Measurements from ENCODE around the gene BCAN.

The BCAN gene

GRCh38 chr1:156700736-156701531, 59.0 kb downstream of the BCAN start:
- no peak for DNase-seq (ENCODE audit: low read depth)

GRCh38 chr1:156703336-156703735, 61.4 kb downstream of the BCAN start:
- DNase-seq (ENCODE audit: low read depth), result no peak

DNA sequence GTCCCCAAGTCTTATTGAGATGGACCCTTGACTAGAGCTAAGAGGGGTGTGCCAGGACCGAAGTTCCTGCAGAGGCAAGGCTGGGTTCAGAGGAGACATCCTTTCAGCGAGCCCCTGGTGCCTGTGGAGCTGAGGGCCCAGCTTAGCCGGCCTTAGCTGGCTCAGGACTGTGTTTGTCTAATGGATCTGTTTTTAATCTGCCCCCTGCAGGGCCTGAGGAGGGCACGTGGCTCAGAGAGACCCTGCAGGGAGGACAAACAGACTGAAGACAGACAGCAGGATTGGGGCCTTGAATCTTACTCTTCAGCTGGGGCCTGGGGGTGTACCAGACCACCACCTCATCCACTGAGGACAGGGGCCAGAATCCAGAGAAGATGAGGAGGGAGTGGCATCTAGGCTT, 61.8 kb downstream of the BCAN start:
- DNase-seq (ENCODE audit: low read depth), result no peak

- no peak for DNase-seq (ENCODE audit: low read depth)
Observed at GRCh38 chr1:156704166-156704711, 62.3 kb downstream of the BCAN start.

GRCh38 chr1:156704930-156705320, 63.0 kb downstream of the BCAN start:
- DNase-seq (ENCODE audit: low read depth), result no peak

GRCh38 chr1:156705321-156705917, 63.5 kb downstream of the BCAN start, which contains the start of gene CRABP2:
Gene CRABP2, minus strand, starts transcription at chr1:156705583. Its CDS starts 137 bp downstream, at chr1:156705446.
- no peak for DNase-seq (ENCODE audit: low read depth)

DNA sequence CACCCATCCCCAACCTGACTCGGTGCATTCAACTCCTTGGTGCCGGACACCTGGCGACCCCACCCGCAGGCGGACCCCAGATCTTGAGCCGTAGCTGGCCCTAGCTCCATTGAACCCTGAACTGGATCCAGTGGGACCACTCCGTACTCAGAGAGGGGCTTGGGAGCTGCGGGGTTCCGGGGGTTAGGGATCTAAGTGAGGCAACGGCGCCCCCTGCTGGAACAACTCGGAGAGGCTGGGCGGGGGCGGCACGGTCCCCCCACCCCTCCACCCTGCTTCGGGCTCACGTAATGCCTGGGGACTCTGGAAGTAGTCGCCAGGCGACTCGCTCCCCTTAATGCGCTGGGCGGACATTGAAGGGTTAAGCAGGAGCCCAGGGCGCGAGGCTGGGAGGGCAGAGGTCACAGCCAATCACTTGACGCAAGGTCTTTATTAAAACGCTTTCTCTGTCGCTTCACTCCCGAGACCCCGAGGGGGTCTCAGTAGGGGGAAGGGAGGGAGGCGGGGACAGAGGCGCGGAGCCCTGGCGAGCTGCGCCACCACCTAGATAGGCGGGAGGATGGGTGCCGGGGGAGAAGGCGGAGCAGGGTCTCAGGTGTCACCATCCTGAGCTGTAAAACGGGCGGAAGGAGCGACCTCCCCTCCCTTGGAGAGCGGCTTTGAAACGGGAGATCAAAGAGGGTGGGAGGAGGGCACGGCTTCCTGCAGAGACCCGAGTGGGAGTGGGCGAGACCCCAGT, 64.2 kb downstream of the BCAN start:
- no peak for DNase-seq (ENCODE audit: low read depth)

DNA sequence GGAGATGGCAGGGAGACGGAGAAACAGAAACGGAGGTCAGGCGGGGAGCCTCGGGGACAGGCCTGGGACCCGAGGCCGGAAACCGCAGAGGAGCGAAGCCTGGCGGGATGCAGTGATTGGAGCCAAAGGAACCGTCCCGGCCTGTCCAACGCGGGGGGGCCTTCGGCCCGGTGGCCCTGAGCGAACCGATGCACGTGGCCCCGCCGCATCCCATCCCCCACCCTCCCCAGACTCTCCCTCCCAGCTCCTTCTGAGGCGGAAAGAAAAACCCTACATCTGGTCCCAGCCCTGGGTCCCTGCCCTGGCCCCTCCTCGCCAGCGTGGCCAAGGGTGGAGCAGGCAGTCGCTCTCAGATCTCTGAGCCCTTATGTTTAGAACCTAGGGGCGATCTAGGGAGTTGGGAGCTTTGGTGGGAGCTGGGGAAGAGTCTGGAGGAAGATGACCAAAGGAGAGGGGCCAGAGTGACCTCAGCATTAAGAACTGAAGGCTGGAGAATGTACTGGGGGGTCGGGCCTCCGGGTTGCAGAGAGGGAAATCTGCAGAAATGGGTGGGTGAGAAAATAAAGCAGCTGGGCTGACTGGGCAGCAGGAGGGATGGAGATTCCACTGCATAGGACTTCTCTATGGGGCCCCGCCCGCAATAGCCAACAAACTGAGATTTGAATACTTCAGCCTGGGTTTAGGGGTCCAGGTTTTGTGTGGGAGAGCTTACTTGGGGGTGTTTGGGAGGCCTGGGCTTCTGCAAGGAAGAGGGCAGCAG, 64.9 kb downstream of the BCAN start:
- DNase-seq (ENCODE audit: low read depth), result no peak

- DNase-seq (ENCODE audit: low read depth), result no peak
Observed at GRCh38 chr1:156707417-156708217, 65.7 kb downstream of the BCAN start.

- no peak for DNase-seq (ENCODE audit: low read depth)
Observed at GRCh38 chr1:156708218-156708661, 66.3 kb downstream of the BCAN start.

- no peak for DNase-seq (ENCODE audit: low read depth)
Observed at GRCh38 chr1:156709031-156709430, 67.1 kb downstream of the BCAN start.
